Neural progenitor cell (in vitro differentiated cells): ENCODE measurements around the gene C1orf226. TPM values are rescaled to one million over a fixed set of nuclear protein-coding genes. Genes with fewer than 3 reads are reported as not detected.
A peak's percentile ranks its signal among the peaks of the same experiment; 100 is the strongest.

Experiments
- DNase-seq: peaks from one replicate; pipeline ENCODE4 v3.0.0-alpha.2; 2016; ENCODE audit warnings: low spot score
- H2AFZ ChIP-seq: fragments of 200-600 bp; sonication (generic); replicated peaks from 2 replicates; pipeline ENCODE4 v1.6.1; 2016; ENCODE audit warnings: antibody characterized with exemption
- H3F3A ChIP-seq: fragments of 200-600 bp; sonication (generic); 2 replicates; pipeline ENCODE4 v1.6.1; 2016; ENCODE audit warnings: antibody characterized with exemption, low read depth
- H3K27ac ChIP-seq: fragments of 200-600 bp; sonication (generic); 2 replicates; pipeline ENCODE4 v1.5.1; 2016; ENCODE audit warnings: mild to moderate bottlenecking
- H3K27me3 ChIP-seq: fragments of 200-600 bp; sonication (generic); 2 replicates; pipeline ENCODE4 v1.6.1; 2016; ENCODE audit warnings: mild to moderate bottlenecking, moderate library complexity
- H3K36me3 ChIP-seq: fragments of 200-600 bp; sonication (generic); 2 replicates; pipeline ENCODE4 v1.5.1; 2016
- H3K4me1 ChIP-seq: fragments of 200-600 bp; sonication (generic); 2 replicates; pipeline ENCODE4 v1.6.1; 2016; ENCODE audit warnings: mixed run types
- H3K4me2 ChIP-seq: fragments of 200-600 bp; sonication (generic); 2 replicates; pipeline ENCODE4 v1.6.1; 2016
- H3K4me3 ChIP-seq: fragments of 200-600 bp; sonication (generic); 2 replicates; pipeline ENCODE4 v1.5.1; 2016
- H3K79me2 ChIP-seq: fragments of 200-600 bp; sonication (generic); 2 replicates; pipeline ENCODE4 v1.6.1; 2016; ENCODE audit warnings: low read depth
- H3K9ac ChIP-seq: fragments of 200-600 bp; sonication (generic); 2 replicates; pipeline ENCODE4 v1.6.1; 2016
- H3K9me3 ChIP-seq: fragments of 200-600 bp; sonication (generic); 2 replicates; pipeline ENCODE4 v1.5.1; 2016; ENCODE audit warnings: low read depth
- H4K20me1 ChIP-seq: fragments of 200-600 bp; sonication (generic); 2 replicates; pipeline ENCODE4 v1.6.1; 2016; ENCODE audit warnings: low read depth
- H3K27ac Mint-ChIP-seq: 3 replicates; pipeline ENCODE4 v1.8.0; 2021; ENCODE audit warnings: mixed read lengths
- H3K27me3 Mint-ChIP-seq: 2 replicates; pipeline ENCODE4 v1.8.0; 2022; ENCODE audit warnings: low read depth, mild to moderate bottlenecking, inconsistent platforms, moderate library complexity, mixed read lengths; ENCODE audit not compliant: insufficient read depth
- H3K36me3 Mint-ChIP-seq: 3 replicates; pipeline ENCODE4 v1.8.0; 2021; ENCODE audit warnings: mixed read lengths
- H3K4me1 Mint-ChIP-seq: 3 replicates; pipeline ENCODE4 v1.8.0; 2021; ENCODE audit warnings: mixed read lengths
- H3K4me3 Mint-ChIP-seq: 3 replicates; pipeline ENCODE4 v1.8.0; 2021; ENCODE audit warnings: mild to moderate bottlenecking, moderate library complexity, mixed read lengths
- H3K9me3 Mint-ChIP-seq: 3 replicates; pipeline ENCODE4 v1.8.0; 2020; ENCODE audit warnings: mixed read lengths
- CTCF ChIP-seq: fragments of 200-600 bp; sonication (generic); IDR thresholded peaks from 2 replicates; pipeline ENCODE4 v1.5.1; 2017; ENCODE audit warnings: antibody characterized with exemption, mild to moderate bottlenecking
- EZH2 ChIP-seq: fragments of 200-600 bp; sonication (generic); IDR thresholded peaks from 2 replicates; pipeline ENCODE4 v1.6.1; 2017; ENCODE audit warnings: antibody characterized with exemption, mild to moderate bottlenecking, moderate library complexity
- EZH2phosphoT487 ChIP-seq: fragments of 200-600 bp; sonication (generic); IDR thresholded peaks from 2 replicates; pipeline ENCODE4 v1.6.1; 2017; ENCODE audit warnings: antibody characterized with exemption
- total RNA-seq: library from RNA; depleted of rRNA; stranded (reverse); fragments of >200 nt; gene quantifications from 2 replicates; pipeline ENCODE4 v1.2.3, GENCODE V29; 2015; ENCODE audit warnings: low replicate concordance

C1orf226 gene
- total RNA-seq, 1 donor from 2014 or later, result 3.9 TPM

- Histone ChIP-seq H3K27me3 (no peaks in the 10 kb centered on the region), H2AFZ (no peak overlapping the region), H4K20me1 (no peaks in the 10 kb centered on the region), H3K27ac (no peak overlapping the region), H3F3A (peaks cover 9% of the 10 kb centered on the region), H3K4me2 (peak overlapping the region; percentile 35), H3K4me3 (no peak overlapping the region), H3K36me3 (no peaks in the 10 kb centered on the region), H3K4me1 (peaks cover 25% of the 10 kb centered on the region), H3K9ac (no peak overlapping the region), H3K9me3 (no peaks in the 10 kb centered on the region), H3K79me2 (no peaks in the 10 kb centered on the region)
- H3K27ac Mint-ChIP-seq, result peak overlapping the region; percentile 23
- H3K36me3 Mint-ChIP-seq, result peaks cover 7% of the 10 kb centered on the region
- H3K4me3 Mint-ChIP-seq, result peak overlapping the region; percentile 41
- peak; percentile 51 for DNase-seq
- H3K9me3 Mint-ChIP-seq, result peaks cover 14% of the 10 kb centered on the region
- H3K27me3 Mint-ChIP-seq, result peaks cover 9% of the 10 kb centered on the region
- TF ChIP-seq EZH2phosphoT487, result no peak
- no peak for TF ChIP-seq EZH2
- no peak for TF ChIP-seq CTCF
- H3K4me1 Mint-ChIP-seq, result peaks cover 48% of the 10 kb centered on the region
Observed at GRCh38 chr1:162400790-162401355, 19.3 kb downstream of the C1orf226 start.

GRCh38 chr1:162404550-162405160 lies 23.1 kb downstream of the C1orf226 start:
- Histone ChIP-seq H3K9ac (no peak overlapping the region), H3K4me3 (no peak overlapping the region), H3K4me2 (no peak overlapping the region), H3K27me3 (no peaks in the 10 kb centered on the region), H3K9me3 (no peaks in the 10 kb centered on the region), H3K36me3 (no peaks in the 10 kb centered on the region), H3F3A (no peaks in the 10 kb centered on the region), H4K20me1 (no peaks in the 10 kb centered on the region), H3K79me2 (no peaks in the 10 kb centered on the region), H3K4me1 (peaks cover 10% of the 10 kb centered on the region), H2AFZ (no peak overlapping the region), H3K27ac (no peak overlapping the region)
- Mint-ChIP-seq H3K27me3 (peaks cover 3% of the 10 kb centered on the region), H3K4me3 (no peak overlapping the region), H3K9me3 (peaks cover 3% of the 10 kb centered on the region), H3K27ac (no peak overlapping the region), H3K36me3 (peaks cover 2% of the 10 kb centered on the region), H3K4me1 (peaks cover 31% of the 10 kb centered on the region)
- no peak for TF ChIP-seq EZH2
- DNase-seq, result no peak

- Histone ChIP-seq H3F3A (no peaks in the 10 kb centered on the region), H3K9ac (no peak overlapping the region), H3K27ac (no peak overlapping the region), H3K79me2 (no peaks in the 10 kb centered on the region), H3K36me3 (no peaks in the 10 kb centered on the region), H2AFZ (no peak overlapping the region), H3K9me3 (no peaks in the 10 kb centered on the region), H3K4me2 (no peak overlapping the region), H3K4me3 (no peak overlapping the region), H4K20me1 (no peaks in the 10 kb centered on the region), H3K27me3 (no peaks in the 10 kb centered on the region), H3K4me1 (peaks cover 7% of the 10 kb centered on the region)
- Mint-ChIP-seq H3K27ac (no peak overlapping the region), H3K4me1 (peaks cover 27% of the 10 kb centered on the region), H3K36me3 (peaks cover 2% of the 10 kb centered on the region), H3K4me3 (no peak overlapping the region), H3K9me3 (peaks cover 3% of the 10 kb centered on the region), H3K27me3 (peaks cover 3% of the 10 kb centered on the region)
- DNase-seq, result no peak
- TF ChIP-seq EZH2, result no peak
- TF ChIP-seq EZH2phosphoT487, result no peak
- TF ChIP-seq CTCF, result no peak
Observed at GRCh38 chr1:162405800-162406199, 24.3 kb downstream of the C1orf226 start.

GRCh38 chr1:162406811-162407210 lies 25.3 kb downstream of the C1orf226 start:
- H3K9me3 ChIP-seq, result no peaks in the 10 kb centered on the region
- no peak overlapping the region for H3K4me3 Mint-ChIP-seq
- H3K4me2 ChIP-seq, result no peak overlapping the region
- H4K20me1 ChIP-seq, result no peaks in the 10 kb centered on the region
- H3K27ac ChIP-seq, result no peak overlapping the region
- peaks cover 3% of the 10 kb centered on the region for H3K9me3 Mint-ChIP-seq
- no peak overlapping the region for H3K4me3 ChIP-seq
- H3K36me3 ChIP-seq, result no peaks in the 10 kb centered on the region
- peaks cover 2% of the 10 kb centered on the region for H3K36me3 Mint-ChIP-seq
- no peaks in the 10 kb centered on the region for H3K79me2 ChIP-seq
- no peaks in the 10 kb centered on the region for H3K4me1 ChIP-seq
- TF ChIP-seq EZH2phosphoT487, result no peak
- TF ChIP-seq EZH2, result no peak
- TF ChIP-seq CTCF, result no peak
- H3F3A ChIP-seq, result no peaks in the 10 kb centered on the region
- H2AFZ ChIP-seq, result no peak overlapping the region
- H3K27me3 ChIP-seq, result no peaks in the 10 kb centered on the region
- no peak overlapping the region for H3K9ac ChIP-seq
- H3K27ac Mint-ChIP-seq, result no peak overlapping the region
- peaks cover 22% of the 10 kb centered on the region for H3K4me1 Mint-ChIP-seq
- H3K27me3 Mint-ChIP-seq, result peaks cover 3% of the 10 kb centered on the region
- no peak for DNase-seq
